GM12878 (cell line): ENCODE data around the gene CCNL2. TPM values are rescaled to one million over a fixed set of nuclear protein-coding genes. Genes with fewer than 3 reads are reported as not detected.

ENCODE experiments used
- ATAC-seq: fragments of 200-7000 bp; cut with Tn5 transposase; 3 replicates; pipeline ENCODE4 v1.9.1; 2020; ENCODE audit warnings: mild to moderate bottlenecking, moderate library complexity
- BruUV-seq: library from RNA; stranded (reverse); fragments of 400-500 nt; replicated peaks from 2 replicates; lab custom pipeline; 2021; lab: Mats Ljungman, UMichigan
- CTCF ChIA-PET: fragments of 300-600 bp; sonication (Branson Sonifier 250); formaldehyde crosslinking; extraction: SDS; loops from one replicate; lab custom pipeline; 2021; ENCODE audit warnings: inconsistent platforms; lab: Yijun Ruan, JAX
- POLR2A ChIA-PET: fragments of 350-600 bp; formaldehyde crosslinking; extraction: SDS; loops from one replicate; lab custom pipeline; 2021; ENCODE audit warnings: inconsistent platforms; lab: Charles Lee
- RAD21 ChIA-PET: fragments of 300-600 bp; sonication (Branson Sonifier 250); formaldehyde crosslinking; loops from one replicate; lab custom pipeline; 2023; ENCODE audit warnings: antibody characterized with exemption; ENCODE audit not compliant: unreplicated experiment; lab: Charles Lee
- SMC1A ChIA-PET: fragments of 300-600 bp; sonication (Branson Sonifier 250); formaldehyde crosslinking; loops from one replicate; lab custom pipeline; 2023; ENCODE audit not compliant: unreplicated experiment, uncharacterized antibody; lab: Charles Lee
- DNase-seq: peaks from one replicate; pipeline ENCODE4 v3.0.0-alpha.2; 2011; ENCODE audit warnings: low read depth, low spot score
- FAIRE-seq: peaks from 3 replicates; lab custom pipeline; 2011; peaks lifted over from hg19 to GRCh38; lab: Jason Lieb, UNC
- H2AFZ ChIP-seq: 2 replicates; pipeline ENCODE4 v1.6.0; 2011; ENCODE audit warnings: low read depth, low read length, control low read depth; ENCODE audit not compliant: control insufficient read depth
- H3K27ac ChIP-seq: 2 replicates; pipeline ENCODE4 v1.5.1; 2011; ENCODE audit warnings: control low read depth; ENCODE audit not compliant: control insufficient read depth, insufficient read depth
- H3K27me3 ChIP-seq, 2 experiments: replicated peaks in 1 of 2; 2 replicates each; pipeline versions ENCODE4 v1.6.0 to v1.6.1; 2011; ENCODE audit warnings: low read length in 1 of 2; ENCODE audit not compliant: control insufficient read depth in 2 of 2, insufficient read depth in 2 of 2
- H3K36me3 ChIP-seq, 2 experiments: 2 replicates each; pipeline ENCODE4 v1.5.1; 2011; ENCODE audit warnings: low read length in 1 of 2; ENCODE audit not compliant: control insufficient read depth in 2 of 2, insufficient read depth in 2 of 2
- H3K4me1 ChIP-seq: 2 replicates; pipeline ENCODE4 v1.6.1; 2011; ENCODE audit warnings: mild to moderate bottlenecking, low read length, moderate library complexity, mixed read lengths; ENCODE audit not compliant: control insufficient read depth, insufficient read depth
- H3K4me2 ChIP-seq: 2 replicates; pipeline ENCODE4 v1.6.0; 2011; ENCODE audit warnings: control low read depth; ENCODE audit not compliant: control insufficient read depth, insufficient read depth
- H3K4me3 ChIP-seq: fragments of 200-600 bp; sonication (generic); 2 replicates; pipeline ENCODE4 v1.5.1; 2016
- H3K79me2 ChIP-seq: 2 replicates; pipeline ENCODE4 v1.6.0; 2011; ENCODE audit warnings: low read length; ENCODE audit not compliant: control insufficient read depth, insufficient read depth
- H3K9ac ChIP-seq: 2 replicates; pipeline ENCODE4 v1.8.0; 2011; ENCODE audit warnings: low read length, control low read depth, mixed read lengths; ENCODE audit not compliant: control insufficient read depth, insufficient read depth
- H3K9me3 ChIP-seq: replicated peaks from 3 replicates; pipeline ENCODE4 v1.5.1; 2011; ENCODE audit warnings: mild to moderate bottlenecking, low read length; ENCODE audit not compliant: control insufficient read depth, insufficient read depth
- H4K20me1 ChIP-seq: 2 replicates; pipeline ENCODE4 v1.6.0; 2011; ENCODE audit not compliant: control insufficient read depth, insufficient read depth
- ETV6 ChIP-seq, 2 experiments: fragments of 450-650 bp in 1 of 2; IDR thresholded peaks in 1 of 2; conservative IDR thresholded peaks in 1 of 2; 2 replicates each; pipeline ENCODE4 v1.6.1; 2014; ENCODE audit warnings: antibody characterized with exemption in 1 of 2, borderline replicate concordance in 1 of 2, low read depth in 1 of 2, mild to moderate bottlenecking in 1 of 2, moderate library complexity in 1 of 2
- POLR2A ChIP-seq: IDR thresholded peaks from 2 replicates; pipeline ENCODE4 v1.6.1; 2011; ENCODE audit warnings: low read depth, mild to moderate bottlenecking, low read length
- RBBP5 ChIP-seq: fragments of 200-600 bp; sonication (generic); conservative IDR thresholded peaks from 2 replicates; pipeline ENCODE4 v1.6.1; 2016
- WGBS: methylation state at CpG from one replicate; pipeline ENCODE4 v1.1.6; 2016; ENCODE audit warnings: low lambda C conversion rate; ENCODE audit not compliant: insufficient replicate concordance, insufficient coverage; ENCODE audit errors: missing lambda C conversion rate; 5-methylcytosine and 5-hydroxymethylcytosine counted together
- in situ Hi-C: fragments of 300-500 bp; cut with MboI; formaldehyde crosslinking; loops from 9 replicates; pipeline ENCODE4 v1.14.3; 2018; ENCODE audit warnings: mixed read lengths
- intact Hi-C: fragments of 100-400 bp; cut with micrococcal nuclease; formaldehyde crosslinking; loops from one replicate; pipeline ENCODE4 v1.14.2; 2022; ENCODE audit not compliant: unreplicated experiment
- polyA plus RNA-seq, 11 experiments: library from polyadenylated mRNA; depleted of rRNA in 4 of 11; unstranded in 6 of 11; stranded (reverse) in 5 of 11; fragments of >200 nt; fragmentation: Nextera tagmentation in 4 of 11; fragmentation: Illumina TruSeq in 1 of 11; extraction: Ambion mirVana in 4 of 11; extraction: Trizol in 1 of 11; gene quantifications; 1 replicate in 1 of 11; 2 replicates in 10 of 11; pipeline versions ENCODE4 v1.2.1 to v1.2.3, GENCODE V29; 2011 to 2016; ENCODE audit warnings: inconsistent platforms in 2 of 11, missing spikeins in 2 of 11, low read depth in 1 of 11
- total RNA-seq, 4 experiments: library from RNA; depleted of rRNA in 3 of 4; stranded (reverse); fragments of >200 nt in 3 of 4; fragmentation: Illumina TruSeq in 1 of 4; extraction: Trizol in 1 of 4; gene quantifications; 2 replicates each; pipeline versions ENCODE4 v1.2.1 to v1.2.3, GENCODE V29; 2013 to 2021
- TF ChIP-seq, protein P1 (sequence below): IDR thresholded peaks from 2 replicates; pipeline ENCODE4 v1.6.1; 2012; ENCODE audit warnings: low read depth, low read length, improper control_type of control experiment
- TF ChIP-seq, protein P2 (sequence below): fragments of 450-650 bp; conservative IDR thresholded peaks from 2 replicates; pipeline ENCODE4 v1.6.1; 2017; ENCODE audit warnings: mild to moderate bottlenecking, moderate library complexity

The CCNL2 gene
- total and polyA plus RNA-seq, 10 of the 15 experiments (the other 5 are each of a cell fraction or from before 2014, with no cell fraction given), result 2.1 to 143 (median 101) TPM

GRCh38 chr1:1430992-1431844 lies 32.1 kb upstream of the CCNL2 start:
- ChIA-PET RAD21 (no interaction called here), CTCF (no interaction called here)
- no peak overlapping the region for H3K4me2 ChIP-seq
- H3K4me1 ChIP-seq, result peaks cover 17% of the 10 kb centered on the region
- H3K4me3 ChIP-seq, result no peak overlapping the region
- no peak overlapping the region for H2AFZ ChIP-seq
- TF ChIP-seq, protein P1, sequence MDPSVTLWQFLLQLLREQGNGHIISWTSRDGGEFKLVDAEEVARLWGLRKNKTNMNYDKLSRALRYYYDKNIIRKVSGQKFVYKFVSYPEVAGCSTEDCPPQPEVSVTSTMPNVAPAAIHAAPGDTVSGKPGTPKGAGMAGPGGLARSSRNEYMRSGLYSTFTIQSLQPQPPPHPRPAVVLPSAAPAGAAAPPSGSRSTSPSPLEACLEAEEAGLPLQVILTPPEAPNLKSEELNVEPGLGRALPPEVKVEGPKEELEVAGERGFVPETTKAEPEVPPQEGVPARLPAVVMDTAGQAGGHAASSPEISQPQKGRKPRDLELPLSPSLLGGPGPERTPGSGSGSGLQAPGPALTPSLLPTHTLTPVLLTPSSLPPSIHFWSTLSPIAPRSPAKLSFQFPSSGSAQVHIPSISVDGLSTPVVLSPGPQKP, result no peak
- TF ChIP-seq, all 136 proteins: peak for 0
- H3K9me3 ChIP-seq, result no peaks in the 10 kb centered on the region
- FAIRE-seq (no peak), ATAC-seq (no peak), DNase-seq (no peak)
- in situ Hi-C loops, result no loop called here
- peaks cover 0 to 13% of the 10 kb centered on the region in 2 experiments; a peak in 3 of 4 replicates for H3K27me3 ChIP-seq
- no peaks in the 10 kb centered on the region for H3K79me2 ChIP-seq
- H3K27ac ChIP-seq, result no peak overlapping the region
- H3K9ac ChIP-seq, result no peak overlapping the region
- BruUV-seq, result no TSS peak
- no peaks in the 10 kb centered on the region for H4K20me1 ChIP-seq
- SMC1A ChIA-PET, result no interaction called here
- H3K36me3 ChIP-seq, result no peaks in the 10 kb centered on the region
- 37% methylated on average over 16 of the region's 18 CpGs for WGBS
- intact Hi-C loops, result no loop called here
- POLR2A ChIA-PET, result no interaction called here

- no TSS peak for BruUV-seq
- ChIA-PET POLR2A (no interaction called here), SMC1A (no interaction called here), RAD21 (no interaction called here), CTCF (interaction anchor here (1.4 kb wide), 1 partner anchor 31 kb away, joined by 3 read pairs; the partner anchor contains the start of gene CCNL2)
- Histone ChIP-seq H3K9me3 (no peaks in the 10 kb centered on the region), H3K79me2 (no peaks in the 10 kb centered on the region), H3K4me1 (peaks cover 17% of the 10 kb centered on the region), H3K36me3 (no peaks in the 10 kb centered on the region), H3K27ac (no peak overlapping the region), H3K27me3 (peaks cover 0 to 13% of the 10 kb centered on the region in 2 experiments; a peak in 3 of 4 replicates), H3K4me3 (no peak overlapping the region), H3K4me2 (no peak overlapping the region), H4K20me1 (no peaks in the 10 kb centered on the region), H3K9ac (no peak overlapping the region), H2AFZ (no peak overlapping the region)
- DNase-seq (no peak), ATAC-seq (no peak), FAIRE-seq (no peak)
- TF ChIP-seq ETV6 (conservative IDR thresholded peaks at IDR 0.05 in 1 of 2, IDR thresholded peaks at IDR 0.05 in 1 of 2; ENCODE audit: borderline replicate concordance in 1 of 2, low read depth in 1 of 2), result no peak
- TF ChIP-seq POLR2A, result no peak
- TF ChIP-seq RBBP5, result no peak
- TF ChIP-seq, protein P2, sequence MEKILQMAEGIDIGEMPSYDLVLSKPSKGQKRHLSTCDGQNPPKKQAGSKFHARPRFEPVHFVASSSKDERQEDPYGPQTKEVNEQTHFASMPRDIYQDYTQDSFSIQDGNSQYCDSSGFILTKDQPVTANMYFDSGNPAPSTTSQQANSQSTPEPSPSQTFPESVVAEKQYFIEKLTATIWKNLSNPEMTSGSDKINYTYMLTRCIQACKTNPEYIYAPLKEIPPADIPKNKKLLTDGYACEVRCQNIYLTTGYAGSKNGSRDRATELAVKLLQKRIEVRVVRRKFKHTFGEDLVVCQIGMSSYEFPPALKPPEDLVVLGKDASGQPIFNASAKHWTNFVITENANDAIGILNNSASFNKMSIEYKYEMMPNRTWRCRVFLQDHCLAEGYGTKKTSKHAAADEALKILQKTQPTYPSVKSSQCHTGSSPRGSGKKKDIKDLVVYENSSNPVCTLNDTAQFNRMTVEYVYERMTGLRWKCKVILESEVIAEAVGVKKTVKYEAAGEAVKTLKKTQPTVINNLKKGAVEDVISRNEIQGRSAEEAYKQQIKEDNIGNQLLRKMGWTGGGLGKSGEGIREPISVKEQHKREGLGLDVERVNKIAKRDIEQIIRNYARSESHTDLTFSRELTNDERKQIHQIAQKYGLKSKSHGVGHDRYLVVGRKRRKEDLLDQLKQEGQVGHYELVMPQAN, result no peak
- 32% methylated on average over 31 of the region's 35 CpGs for WGBS
- intact Hi-C loops, result no loop called here
- in situ Hi-C loops, result no loop called here
Measured at GRCh38 chr1:1430114-1430982, 31.2 kb upstream of the CCNL2 start.
